Measurements from ENCODE around the gene KBTBD2.

- TF ChIP-seq POLR2AphosphoS5 (IDR thresholded peaks at IDR 0.05; ENCODE audit: low read depth, low read length): no peak
- no peak for TF ChIP-seq POLR2A (IDR thresholded peaks at IDR 0.05; ENCODE audit: low read depth, low read length)
These were observed 19.1 kb downstream of the KBTBD2 start for GRCh38 chr7:32872421-32872820.
